ENCODE measurements around the gene USP47. TPM values are rescaled to one million over a fixed set of nuclear protein-coding genes. Genes with fewer than 3 reads are reported as not detected.

USP47 gene
- total and polyA plus RNA-seq, 9 of the 15 experiments (the other 6 are each of a cell fraction or from before 2014, with no cell fraction given) = 13.1 to 63.6 (median 34.7) TPM

GRCh38 chr11:11965192-11965591 lies 123.4 kb downstream of the USP47 start:
- no peaks in the 10 kb centered on the region for H3K79me2 ChIP-seq (ENCODE audit: control insufficient read depth, insufficient read depth, low read length)
- TF ChIP-seq EP400 (IDR thresholded peaks at IDR 0.05) (no peak), ILK (tag; IDR thresholded peaks at IDR 0.05; ENCODE audit: borderline replicate concordance, low read depth) (no peak), ZBTB43 (CRISPR knock-in tag; IDR thresholded peaks at IDR 0.05) (no peak), ATF3 (IDR thresholded peaks at IDR 0.05) (no peak), ATF3 (CRISPR knock-in tag; conservative IDR thresholded peaks at IDR 0.05) (no peak), MEIS2 (IDR thresholded peaks at IDR 0.05; ENCODE audit: partially characterized antibody) (peak; percentile 24), DIDO1 (tag; IDR thresholded peaks at IDR 0.05; ENCODE audit: low read depth) (no peak)
- H3K27ac ChIP-seq (ENCODE audit: extremely low read depth, low read depth, low read length) = no peak overlapping the region
- no peak overlapping the region for H3K4me3 ChIP-seq
- H3K4me1 ChIP-seq (replicated peaks in 1 of 2; ENCODE audit: control insufficient read depth in 2 of 2, insufficient read depth in 2 of 2, low read length in 2 of 2) = peaks cover 0 to 12% of the 10 kb centered on the region in 2 experiments; a peak in 2 of 5 replicates
- FAIRE-seq = no peak
- H3K4me2 ChIP-seq (ENCODE audit: insufficient read depth, low read length) = no peak overlapping the region
- H3K27me3 ChIP-seq (ENCODE audit: control insufficient read depth in 2 of 2, insufficient read depth in 2 of 2, low read length in 2 of 2) = peaks cover 28 to 65% of the 10 kb centered on the region in 2 experiments
- 8% methylated on average over 3 of the region's 3 CpGs for WGBS (ENCODE audit: insufficient coverage, low coverage, missing lambda C conversion rate)
- peaks cover 10% of the 10 kb centered on the region; the same call in 1 of the 2 replicates for H4K20me1 ChIP-seq (replicated peaks; ENCODE audit: control insufficient read depth, insufficient read depth, low read length)
- no TSS peak for BruUV-seq (replicated peaks)
- intact Hi-C loops (cut with micrococcal nuclease) (loop anchor here (5.0 kb wide), 1 partner anchor 77 kb away; no protein-coding TSS in a partner anchor), in situ Hi-C loops (cut with MboI) (no loop called here)
- ATAC-seq = no peak
- H3K9me3 ChIP-seq (replicated peaks; ENCODE audit: control insufficient read depth, insufficient read depth, low read depth, low read length) = no peaks in the 10 kb centered on the region
- ChIA-PET CTCF (ENCODE audit: low intra/inter-chr PET ratio) (no interaction called here), POLR2A (interaction anchor here (0.6 to 1.2 kb wide), 6 partner anchors 8 to 612 kb away, joined by 3 to 4 read pairs (median 3); no protein-coding TSS in a partner anchor)
- H3K9ac ChIP-seq (ENCODE audit: insufficient read depth in 1 of 2, low read depth in 2 of 2, low read length in 2 of 2) = no peak overlapping the region
- no peak for DNase-seq (ENCODE audit: extremely low read depth in 1 of 4, low spot score in 3 of 4)
- H3K36me3 ChIP-seq (ENCODE audit: control insufficient read depth, insufficient read depth, low read length) = no peaks in the 10 kb centered on the region
- no peak overlapping the region for H2AFZ ChIP-seq (ENCODE audit: low read depth, low read length)
- no peaks in the 10 kb centered on the region for H3K9me1 ChIP-seq (ENCODE audit: control insufficient read depth, insufficient read depth, low read length)
